ENCODE measurements around the gene METTL14.
"Not testable (repeated sequence)": the region's sequence is repeated elsewhere in the genome, so short reads cannot be mapped to it uniquely, and the experiment has no call there.

METTL14 gene

DNA sequence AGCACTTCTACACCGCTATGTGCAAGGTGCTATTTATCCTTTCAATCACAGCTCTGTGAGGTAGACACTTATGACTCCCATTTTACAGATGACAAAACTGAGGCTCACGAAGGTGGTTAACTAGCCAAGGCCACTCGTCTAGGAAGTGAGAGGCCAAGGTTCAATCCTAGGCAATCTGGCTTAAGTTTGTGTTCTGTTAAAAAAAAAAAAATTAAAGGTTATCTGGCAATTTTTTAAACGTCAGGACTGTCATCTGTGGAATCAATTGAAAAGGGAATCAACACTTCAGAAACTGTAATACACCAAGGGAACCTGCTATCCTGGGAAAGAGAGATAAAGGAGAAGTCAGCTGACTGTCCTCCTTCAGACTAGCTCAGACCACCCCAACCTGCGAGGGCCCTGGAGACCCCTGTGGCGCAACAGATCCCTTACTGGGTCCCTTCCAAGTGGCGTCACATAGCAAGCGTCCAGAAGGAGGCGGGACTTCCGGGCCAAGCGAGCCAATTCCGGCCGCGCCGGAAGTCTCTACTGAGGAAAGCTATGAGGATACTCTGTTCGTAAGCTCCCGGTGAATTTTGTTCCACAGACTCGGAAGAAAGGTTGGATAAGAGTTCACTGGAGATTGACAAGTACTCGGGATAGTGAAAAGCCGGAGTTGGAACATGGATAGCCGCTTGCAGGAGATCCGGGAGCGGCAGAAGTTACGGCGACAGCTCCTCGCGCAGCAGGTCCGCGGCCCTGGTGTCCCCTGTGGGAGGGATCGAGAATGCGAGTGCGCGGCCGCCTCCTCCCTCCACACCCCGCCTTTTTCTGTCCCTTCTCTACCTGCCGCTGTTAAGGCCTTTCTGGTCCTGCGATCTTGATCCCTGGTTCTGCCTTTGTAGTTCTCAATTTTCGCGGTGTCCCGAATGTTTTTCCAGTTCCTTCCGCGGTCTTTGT, at the start of gene METTL14:
TSS of gene METTL14 (plus strand) at position 520 of the 939 bp plus-strand sequence. CDS start at position 663, 143 bp downstream.
- Histone ChIP-seq H3K36me3 (peaks cover 34% of the 10 kb centered on the region), H3K4me3 (ENCODE audit: low read depth, low read length) (peak within 1 kb of the TSS; percentile 50), H3K27ac (peak within 1 kb of the TSS; percentile 90), H3K27me3 (ENCODE audit: insufficient read depth, low read depth, severe bottlenecking) (no peaks in the 10 kb centered on the region), H3K9me3 (ENCODE audit: severe bottlenecking) (peaks cover 2% of the 10 kb centered on the region)
- TF ChIP-seq, protein P1, sequence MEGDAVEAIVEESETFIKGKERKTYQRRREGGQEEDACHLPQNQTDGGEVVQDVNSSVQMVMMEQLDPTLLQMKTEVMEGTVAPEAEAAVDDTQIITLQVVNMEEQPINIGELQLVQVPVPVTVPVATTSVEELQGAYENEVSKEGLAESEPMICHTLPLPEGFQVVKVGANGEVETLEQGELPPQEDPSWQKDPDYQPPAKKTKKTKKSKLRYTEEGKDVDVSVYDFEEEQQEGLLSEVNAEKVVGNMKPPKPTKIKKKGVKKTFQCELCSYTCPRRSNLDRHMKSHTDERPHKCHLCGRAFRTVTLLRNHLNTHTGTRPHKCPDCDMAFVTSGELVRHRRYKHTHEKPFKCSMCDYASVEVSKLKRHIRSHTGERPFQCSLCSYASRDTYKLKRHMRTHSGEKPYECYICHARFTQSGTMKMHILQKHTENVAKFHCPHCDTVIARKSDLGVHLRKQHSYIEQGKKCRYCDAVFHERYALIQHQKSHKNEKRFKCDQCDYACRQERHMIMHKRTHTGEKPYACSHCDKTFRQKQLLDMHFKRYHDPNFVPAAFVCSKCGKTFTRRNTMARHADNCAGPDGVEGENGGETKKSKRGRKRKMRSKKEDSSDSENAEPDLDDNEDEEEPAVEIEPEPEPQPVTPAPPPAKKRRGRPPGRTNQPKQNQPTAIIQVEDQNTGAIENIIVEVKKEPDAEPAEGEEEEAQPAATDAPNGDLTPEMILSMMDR (IDR thresholded peaks at IDR 0.05; ENCODE audit: low read depth, low read length): no peak
- peak; percentile 97 for DNase-seq

DNA sequence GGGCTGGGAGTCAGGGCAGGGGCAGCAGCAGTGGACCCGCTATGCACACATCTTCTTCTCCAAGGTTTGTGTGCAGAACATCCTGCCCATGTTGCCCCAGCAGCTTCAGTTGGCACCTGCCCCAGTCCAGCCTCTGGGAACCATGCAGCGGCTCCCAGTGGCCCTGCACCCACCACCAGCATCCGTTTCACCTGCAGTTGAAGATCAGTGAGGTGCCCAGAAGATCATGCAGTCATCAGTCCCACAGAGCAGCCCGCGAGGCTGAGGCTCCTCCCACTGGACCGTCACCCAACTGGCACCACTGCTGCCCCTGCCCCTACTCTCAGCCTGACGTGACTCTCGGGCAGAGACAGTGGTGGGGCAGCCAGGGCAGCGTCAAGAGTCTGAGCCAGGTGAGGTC, 49.1 kb upstream of the METTL14 start:
- not testable (repeated sequence) for H3K9me3 ChIP-seq (ENCODE audit: severe bottlenecking); H3K27me3 ChIP-seq (ENCODE audit: insufficient read depth, low read depth, severe bottlenecking); DNase-seq; H3K4me3 ChIP-seq (ENCODE audit: low read depth, low read length); H3K36me3 ChIP-seq; H3K27ac ChIP-seq

DNA sequence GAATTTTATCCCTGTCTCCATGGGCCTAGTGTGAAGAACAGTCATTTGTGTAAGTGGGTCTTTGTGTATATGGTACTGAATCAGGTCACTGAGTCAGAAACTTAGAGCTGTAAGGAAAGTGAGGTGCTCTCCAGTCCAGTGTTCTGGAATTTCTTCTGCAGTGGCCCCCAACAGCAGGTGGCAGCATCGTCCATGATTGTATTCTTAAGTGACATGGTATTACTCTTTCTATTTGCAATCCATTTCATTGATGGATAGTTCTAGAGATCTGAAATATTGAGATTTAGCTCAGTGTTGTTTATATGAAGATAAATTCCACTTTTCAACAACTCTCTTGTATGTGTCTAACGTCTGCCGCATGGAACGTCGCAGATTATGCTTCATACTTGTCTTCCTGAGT, 20.5 kb upstream of the METTL14 start:
- H3K9me3 ChIP-seq (ENCODE audit: severe bottlenecking); H3K27me3 ChIP-seq (ENCODE audit: insufficient read depth, low read depth, severe bottlenecking); H3K36me3 ChIP-seq; H3K27ac ChIP-seq; H3K4me3 ChIP-seq (ENCODE audit: low read depth, low read length): not testable (repeated sequence)
- TF ChIP-seq, protein P1 (IDR thresholded peaks at IDR 0.05; ENCODE audit: low read depth, low read length): peak; percentile 23; the same call in 1 of the 2 replicates
- DNase-seq: peak; percentile 63

DNA sequence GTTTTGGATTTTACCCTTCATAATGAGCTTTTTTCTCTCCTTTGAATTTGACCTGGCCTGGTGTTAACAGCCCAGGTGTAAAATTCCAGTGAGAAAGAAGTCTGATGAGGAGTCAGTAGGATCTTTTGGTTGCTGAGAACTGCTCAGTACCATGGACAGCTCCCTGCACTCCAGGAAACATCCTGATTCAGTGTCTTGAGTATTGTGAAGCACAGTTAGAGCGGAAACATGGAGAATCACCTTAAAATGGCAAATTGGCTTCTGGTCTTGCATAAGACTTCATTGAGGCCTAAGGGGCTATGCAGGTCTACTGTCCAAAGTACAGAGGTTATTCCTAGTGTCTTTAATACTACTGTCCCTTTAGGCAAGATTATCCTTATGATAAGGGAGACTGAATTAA, 16.0 kb upstream of the METTL14 start:
- not testable (repeated sequence) for H3K27ac ChIP-seq; DNase-seq; H3K4me3 ChIP-seq (ENCODE audit: low read depth, low read length); H3K36me3 ChIP-seq; H3K9me3 ChIP-seq (ENCODE audit: severe bottlenecking); H3K27me3 ChIP-seq (ENCODE audit: insufficient read depth, low read depth, severe bottlenecking)

DNA sequence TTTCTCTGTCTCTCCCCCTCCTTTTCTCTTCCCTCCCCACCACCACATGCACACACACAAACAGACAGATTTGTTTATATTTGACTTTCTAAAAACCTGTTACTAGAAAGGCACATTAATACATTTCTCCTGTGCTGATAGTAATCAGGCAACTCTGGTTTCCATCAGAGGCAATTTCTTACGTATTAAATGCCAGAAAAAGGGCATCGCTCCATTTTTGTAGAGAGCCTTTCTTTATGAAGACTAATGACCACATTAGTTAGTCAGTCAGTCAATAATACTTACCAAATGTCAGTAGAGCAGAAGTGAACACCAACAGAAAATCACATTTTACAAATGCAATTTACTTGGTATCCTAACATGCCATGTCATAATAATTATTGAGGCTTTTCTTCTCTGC, 14.2 kb upstream of the METTL14 start:
- not testable (repeated sequence) for H3K27me3 ChIP-seq (ENCODE audit: insufficient read depth, low read depth, severe bottlenecking); H3K36me3 ChIP-seq; H3K4me3 ChIP-seq (ENCODE audit: low read depth, low read length); H3K9me3 ChIP-seq (ENCODE audit: severe bottlenecking); DNase-seq; H3K27ac ChIP-seq

DNA sequence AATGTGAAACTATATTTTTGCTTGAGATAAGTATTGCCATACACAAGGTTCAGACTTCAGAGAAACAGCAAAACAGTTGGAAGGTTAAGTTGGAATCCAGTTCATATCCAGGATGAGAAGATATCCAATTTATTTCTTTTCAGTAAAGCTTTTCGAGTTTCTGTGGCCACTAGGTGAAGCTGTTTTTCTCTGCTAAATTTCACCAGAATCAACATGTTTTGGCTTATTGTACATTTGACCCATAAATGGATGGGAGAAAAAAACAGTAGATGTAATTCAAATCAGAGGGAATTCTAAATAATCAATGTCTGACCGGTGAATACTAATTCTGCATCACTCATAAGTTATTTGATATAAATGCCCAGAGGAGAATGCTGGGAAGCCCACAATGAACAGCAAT, 9.1 kb upstream of the METTL14 start:
- DNase-seq: no peak
- H3K36me3 ChIP-seq: no peaks in the 10 kb centered on the region
- no peaks in the 10 kb centered on the region for H3K27me3 ChIP-seq (ENCODE audit: insufficient read depth, low read depth, severe bottlenecking)
- no peak overlapping the region for H3K4me3 ChIP-seq (ENCODE audit: low read depth, low read length)
- H3K27ac ChIP-seq: no peak overlapping the region
- TF ChIP-seq, protein P1 (IDR thresholded peaks at IDR 0.05; ENCODE audit: low read depth, low read length): no peak
- no peaks in the 10 kb centered on the region for H3K9me3 ChIP-seq (ENCODE audit: severe bottlenecking)

DNA sequence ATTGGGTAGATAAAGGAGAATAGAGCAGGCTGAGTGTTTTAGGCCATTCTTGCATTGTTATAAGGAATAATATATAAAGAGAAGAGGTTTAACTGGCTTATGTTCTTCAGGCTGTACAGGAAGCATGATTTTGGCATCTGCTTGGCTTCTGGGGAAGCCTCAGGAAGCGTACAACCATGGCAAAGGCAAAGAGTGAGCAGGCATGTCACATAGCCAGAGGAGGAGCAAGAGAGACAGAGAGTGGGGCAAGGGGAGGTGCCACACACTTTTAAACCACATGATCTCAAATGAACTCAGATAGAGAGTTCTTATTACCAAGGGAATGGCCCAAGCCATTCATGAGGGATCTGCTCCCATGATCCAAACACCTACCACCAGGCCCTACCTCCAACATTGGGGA, 4.4 kb upstream of the METTL14 start:
- DNase-seq: no peak
- TF ChIP-seq, protein P1 (IDR thresholded peaks at IDR 0.05; ENCODE audit: low read depth, low read length): no peak
- H3K4me3 ChIP-seq (ENCODE audit: low read depth, low read length): no peak overlapping the region
- peaks cover 4% of the 10 kb centered on the region; the same call in 1 of the 2 replicates for H3K36me3 ChIP-seq
- H3K9me3 ChIP-seq (ENCODE audit: severe bottlenecking): peaks cover 2% of the 10 kb centered on the region
- H3K27ac ChIP-seq: no peak overlapping the region
- no peaks in the 10 kb centered on the region for H3K27me3 ChIP-seq (ENCODE audit: insufficient read depth, low read depth, severe bottlenecking)

Data from WERI-Rb-1 (cell line).